LNCaP clone FGC (cell line): ENCODE data around the gene FER.

Experiments
- DNase-seq: peaks from one replicate; pipeline ENCODE4 v3.0.0-alpha.2; 2011; ENCODE audit warnings: low read depth
- H3K4me3 ChIP-seq: 2 replicates; pipeline ENCODE4 v1.5.1; 2011; ENCODE audit warnings: mild to moderate bottlenecking, low read depth, low read length, control low read depth
- CTCF ChIP-seq: IDR thresholded peaks from 2 replicates; pipeline ENCODE4 v1.5.1; 2012; ENCODE audit warnings: mild to moderate bottlenecking; ENCODE audit not compliant: control insufficient read depth, insufficient read depth; ENCODE audit errors: extremely low read depth

The FER gene

GRCh38 chr5:108715408-108715807 is 32.3 kb upstream of the FER start:
- H3K4me3 ChIP-seq, result no peak overlapping the region
- no peak for DNase-seq
- no peak for TF ChIP-seq CTCF

- no peak for DNase-seq
- no peak overlapping the region for H3K4me3 ChIP-seq
- TF ChIP-seq CTCF, result no peak
Measured at GRCh38 chr5:108720391-108720790, 27.3 kb upstream of the FER start.

GRCh38 chr5:108726446-108727235 is 21.1 kb upstream of the FER start:
- H3K4me3 ChIP-seq, result no peak overlapping the region
- DNase-seq, result no peak
- no peak for TF ChIP-seq CTCF

- no peak for DNase-seq
- TF ChIP-seq CTCF, result no peak
- H3K4me3 ChIP-seq, result no peak overlapping the region
Measured at GRCh38 chr5:108727236-108727650, 20.5 kb upstream of the FER start.

- no peak for TF ChIP-seq CTCF
- H3K4me3 ChIP-seq, result no peak overlapping the region
- DNase-seq, result no peak
Measured at GRCh38 chr5:108727651-108728565, 19.8 kb upstream of the FER start.

GRCh38 chr5:108728566-108729241 is 19.0 kb upstream of the FER start:
- no peak for DNase-seq
- TF ChIP-seq CTCF, result no peak
- no peak overlapping the region for H3K4me3 ChIP-seq
